HG03354 (cell line): ENCODE results near the gene E4F1.

Experiments used
- ATAC-seq: cut with Tn5 transposase; IDR thresholded peaks from one replicate; pipeline ENCODE4 v1.9.1; 2021; ENCODE audit warnings: mild to moderate bottlenecking; ENCODE audit not compliant: unreplicated experiment, poor library complexity, severe bottlenecking

E4F1 gene

DNA sequence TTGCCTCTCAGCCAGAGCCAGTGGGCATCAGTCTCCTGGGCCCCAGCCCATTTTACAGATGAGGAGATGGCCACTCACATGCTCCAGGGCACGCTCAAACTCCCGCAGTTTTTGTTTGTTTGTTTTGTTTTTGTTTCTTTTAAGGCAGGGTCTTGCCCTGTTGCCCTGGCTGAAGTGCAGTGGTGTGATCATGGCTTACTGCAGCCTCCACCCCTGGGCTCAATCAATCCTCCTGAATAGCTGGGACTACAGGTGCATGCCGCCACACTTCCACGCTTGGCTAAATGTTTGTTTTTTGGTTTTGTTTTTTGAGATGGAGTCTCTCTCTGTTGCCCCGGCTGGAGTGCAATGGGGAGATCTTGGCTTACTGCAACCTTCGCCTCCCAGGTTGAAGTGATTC lies 3.5 kb downstream of the E4F1 start:
- no peak for ATAC-seq

GRCh38 chr16:2228161-2228824 lies 4.9 kb downstream of the E4F1 start:
- ATAC-seq: no peak

DNA sequence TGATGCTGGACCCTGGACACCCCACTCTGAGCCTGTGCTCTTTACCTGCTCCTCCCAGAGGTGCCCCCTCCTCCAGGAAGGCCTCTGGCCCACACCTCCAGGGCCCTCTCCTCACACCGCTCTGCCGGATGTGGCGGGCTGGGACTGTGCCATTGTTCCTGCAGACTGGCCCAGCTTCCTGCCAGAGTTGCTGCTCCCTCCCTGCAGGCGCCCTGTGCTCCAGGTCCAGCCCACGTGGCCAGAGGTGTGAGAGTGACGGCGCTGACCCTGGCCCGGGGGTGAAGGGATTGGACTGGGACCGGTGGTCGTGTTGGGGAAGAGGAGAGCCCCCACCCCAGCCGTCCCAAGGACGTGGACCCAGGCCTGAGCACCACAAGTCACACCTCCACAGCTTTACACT lies 5.7 kb downstream of the E4F1 start:
- ATAC-seq: no peak

DNA sequence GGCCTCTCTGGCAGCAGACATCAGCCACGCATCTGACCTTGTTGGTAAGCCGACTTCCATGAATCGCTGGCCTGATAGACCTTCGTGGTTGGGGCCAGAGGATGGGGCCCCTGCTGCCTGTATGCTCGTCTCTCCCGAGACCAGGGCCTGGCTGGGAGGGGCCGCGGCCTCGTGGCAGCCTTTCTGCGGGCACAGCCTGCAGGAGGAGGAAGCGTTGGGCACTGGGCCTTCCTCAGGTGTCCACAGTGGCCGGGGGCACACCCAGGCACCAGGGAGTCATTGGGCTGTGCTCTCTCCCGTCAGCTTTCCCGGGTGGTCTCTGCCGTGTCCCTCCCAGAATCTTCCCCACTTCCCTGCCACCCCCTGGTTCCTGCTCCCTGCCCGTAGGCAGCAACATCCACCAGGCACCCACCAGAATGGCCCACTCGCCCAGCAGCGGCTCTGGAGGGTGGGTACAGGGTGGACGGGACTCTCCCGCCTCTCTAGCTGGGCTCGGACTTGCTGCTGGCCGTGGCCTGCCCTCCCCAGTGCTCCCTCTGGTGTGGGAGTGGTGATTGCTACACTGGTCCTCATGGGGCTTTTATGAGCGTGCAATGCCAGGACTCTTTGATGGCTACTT lies 6.3 kb downstream of the E4F1 start:
- no peak for ATAC-seq

- ATAC-seq: no peak
These were observed 7.0 kb downstream of the E4F1 start for GRCh38 chr16:2230376-2230775.

DNA sequence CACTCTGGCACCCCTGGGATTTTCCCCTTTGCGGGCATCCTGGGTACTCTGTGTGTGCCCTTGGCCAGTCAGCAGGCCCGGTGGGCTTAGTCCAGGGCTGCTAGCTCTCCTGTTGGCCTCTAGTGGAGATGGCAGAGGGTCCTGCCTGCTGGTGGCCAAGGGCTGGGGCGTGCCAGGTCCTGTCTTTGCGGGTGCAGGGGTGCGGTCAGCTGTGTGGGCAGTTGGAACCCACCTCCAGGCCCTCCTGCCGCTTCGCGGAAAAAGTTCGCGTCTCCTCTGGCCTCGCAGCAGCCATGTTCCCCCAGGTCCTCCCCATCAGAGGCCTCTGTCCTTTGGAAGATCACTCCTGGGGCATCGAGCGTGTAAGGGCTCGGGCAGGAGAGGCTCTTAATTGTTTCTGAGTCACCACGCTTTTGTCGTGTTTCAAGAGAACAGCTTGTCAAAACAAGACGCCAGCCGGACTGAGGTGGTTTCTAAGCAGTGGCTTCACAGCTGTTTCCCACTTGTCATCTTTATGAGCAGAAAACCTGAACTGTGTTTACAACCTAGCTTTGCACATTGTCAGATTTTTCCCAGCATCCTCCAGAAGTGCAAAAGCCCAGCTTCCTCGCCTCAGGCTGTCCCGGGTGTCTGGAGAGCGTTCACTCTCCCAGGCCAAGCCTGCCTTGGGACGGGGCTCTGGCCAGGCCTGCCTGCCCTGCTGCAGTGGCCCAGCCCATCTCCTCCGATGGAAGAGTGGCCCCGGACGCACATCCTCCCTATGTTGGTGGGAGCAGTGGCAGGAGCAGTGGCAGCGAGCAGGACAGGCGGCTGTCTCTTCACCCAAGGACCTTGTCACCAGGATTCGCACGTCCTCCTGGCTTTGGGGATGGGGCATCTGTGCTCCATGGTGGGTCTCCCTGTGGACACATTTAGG lies 7.9 kb downstream of the E4F1 start:
- no peak for ATAC-seq

- ATAC-seq: no peak
These were observed 9.0 kb downstream of the E4F1 start for GRCh38 chr16:2232094-2232990.

GRCh38 chr16:2233046-2233775 lies 9.8 kb downstream of the E4F1 start:
- no peak for ATAC-seq

DNA sequence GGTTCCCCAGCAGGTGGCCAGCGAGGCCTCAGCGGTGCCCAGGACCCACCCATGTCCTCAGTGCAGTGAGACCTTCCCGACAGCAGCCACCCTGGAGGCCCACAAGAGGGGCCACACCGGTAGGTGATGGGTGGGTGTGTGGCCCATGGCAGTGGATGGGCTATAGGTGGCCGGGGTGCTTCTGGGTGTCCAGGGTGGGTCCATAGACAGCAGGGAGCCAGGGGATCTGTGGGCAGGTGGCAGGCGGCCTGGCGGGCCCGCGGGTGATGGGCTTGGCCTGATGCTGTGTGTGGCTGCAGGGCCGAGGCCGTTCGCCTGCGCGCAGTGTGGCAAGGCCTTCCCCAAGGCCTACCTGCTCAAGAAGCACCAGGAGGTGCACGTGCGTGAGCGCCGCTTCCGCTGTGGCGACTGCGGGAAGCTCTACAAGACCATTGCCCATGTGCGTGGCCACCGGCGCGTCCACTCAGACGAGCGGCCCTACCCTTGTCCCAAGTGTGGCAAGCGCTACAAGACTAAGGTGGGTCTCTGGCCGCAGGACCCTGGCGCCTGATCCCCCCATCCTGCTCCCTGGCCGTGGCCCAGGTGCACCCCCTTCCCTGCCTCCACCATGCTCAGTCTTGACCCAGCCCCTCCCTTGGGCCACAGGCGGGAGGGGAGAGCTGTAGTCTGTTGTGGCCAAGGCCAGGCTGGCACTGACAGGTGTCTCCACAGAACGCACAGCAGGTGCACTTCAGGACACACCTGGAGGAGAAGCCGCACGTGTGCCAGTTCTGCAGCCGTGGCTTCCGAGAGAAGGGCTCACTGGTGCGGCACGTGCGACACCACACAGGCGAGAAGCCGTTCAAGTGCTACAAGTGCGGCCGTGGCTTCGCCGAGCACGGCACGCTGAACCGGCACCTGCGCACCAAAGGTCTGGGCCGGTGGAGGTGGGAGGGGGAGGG lies 10.8 kb downstream of the E4F1 start:
- no peak for ATAC-seq

GRCh38 chr16:2234813-2235170 lies 11.4 kb downstream of the E4F1 start:
- ATAC-seq: no peak

GRCh38 chr16:2235234-2235651 lies 11.9 kb downstream of the E4F1 start:
- ATAC-seq: no peak

DNA sequence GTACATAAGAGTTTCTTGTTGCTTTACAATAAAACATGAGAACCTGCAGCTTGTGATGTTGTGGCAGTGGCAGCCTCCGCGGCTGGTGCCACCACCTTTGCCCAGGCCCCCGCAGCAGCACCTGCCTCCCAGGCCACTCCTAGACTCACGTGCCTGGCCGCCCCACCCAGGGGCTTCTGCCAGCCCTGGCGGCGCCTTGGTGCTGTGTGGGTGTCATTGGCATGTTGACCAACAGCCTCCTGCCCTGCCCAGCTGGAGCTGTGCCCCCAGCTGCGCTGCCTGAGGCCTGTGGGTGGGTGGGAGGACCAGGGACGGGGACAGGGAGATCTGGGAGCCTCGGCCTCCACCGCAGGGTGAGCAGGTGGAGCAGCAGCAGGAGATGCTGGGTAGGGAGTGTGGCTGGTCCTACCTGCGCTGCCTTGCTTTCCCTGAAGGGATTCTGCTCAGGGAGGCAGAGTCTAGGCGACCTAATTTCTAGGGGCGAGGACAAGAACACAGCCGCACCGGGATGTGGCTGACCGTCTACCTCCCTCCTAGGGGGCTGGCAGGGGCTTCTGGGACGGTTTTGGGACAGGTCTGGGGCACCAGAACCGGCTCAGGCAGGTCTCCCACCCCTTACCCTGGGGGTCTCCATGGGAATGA lies 12.4 kb downstream of the E4F1 start:
- ATAC-seq: no peak

DNA sequence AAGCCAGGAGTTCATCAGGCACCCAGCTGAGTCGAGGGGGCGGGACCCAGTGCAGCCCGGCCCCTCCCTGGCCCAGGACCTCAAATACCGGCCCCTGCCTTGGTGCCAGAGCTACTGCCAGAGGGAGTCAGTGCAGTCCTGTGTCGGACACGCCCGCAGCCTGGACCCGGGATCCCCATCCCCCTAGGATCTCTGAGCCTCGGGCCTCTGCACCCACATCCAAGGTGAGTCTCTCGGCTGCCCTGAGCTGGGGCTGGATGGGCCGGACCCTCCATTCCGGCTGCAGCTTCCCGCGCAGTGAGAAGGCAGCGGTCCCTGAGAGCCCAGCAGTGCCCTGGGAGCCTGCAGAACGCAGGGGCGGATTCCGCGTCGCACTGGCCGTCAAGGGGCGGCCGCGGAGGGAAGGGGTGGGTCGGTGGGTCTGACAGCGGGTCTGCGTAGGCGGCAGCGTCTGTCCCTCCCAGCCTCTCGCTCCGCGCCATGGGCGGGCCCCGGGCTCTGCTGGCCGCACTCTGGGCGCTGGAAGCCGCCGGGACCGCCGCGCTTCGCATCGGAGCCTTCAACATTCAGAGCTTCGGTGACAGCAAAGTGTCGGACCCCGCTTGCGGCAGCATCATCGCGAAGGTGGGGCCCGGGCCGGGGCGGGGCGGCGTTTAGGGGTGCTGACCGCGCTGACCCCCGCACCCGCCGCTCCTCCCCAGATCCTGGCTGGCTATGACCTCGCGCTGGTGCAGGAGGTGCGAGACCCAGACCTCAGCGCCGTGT lies 13.1 kb downstream of the E4F1 start, which contains the start of gene DNASE1L2:
Gene DNASE1L2 (plus strand): TSS at position 108 of the 765 bp plus-strand sequence. CDS start 373 bp downstream, at position 481.
- no peak for ATAC-seq

DNA sequence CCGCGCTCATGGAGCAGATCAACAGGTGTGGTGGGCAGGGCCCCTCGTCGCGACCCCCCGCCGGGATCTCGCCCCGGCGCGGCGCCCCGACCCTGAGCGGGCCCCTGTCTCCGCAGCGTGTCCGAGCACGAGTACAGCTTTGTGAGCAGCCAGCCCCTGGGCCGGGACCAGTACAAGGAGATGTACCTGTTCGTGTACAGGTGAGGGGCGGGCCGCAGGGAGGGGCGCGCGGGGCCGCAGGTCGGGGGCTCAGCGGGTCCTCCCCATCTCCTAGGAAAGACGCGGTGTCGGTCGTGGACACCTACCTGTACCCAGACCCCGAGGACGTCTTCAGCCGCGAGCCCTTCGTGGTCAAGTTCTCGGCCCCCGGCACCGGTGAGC lies 13.7 kb downstream of the E4F1 start:
- ATAC-seq: no peak

- no peak for ATAC-seq
These were observed 14.2 kb downstream of the E4F1 start for GRCh38 chr16:2237493-2238149.

DNA sequence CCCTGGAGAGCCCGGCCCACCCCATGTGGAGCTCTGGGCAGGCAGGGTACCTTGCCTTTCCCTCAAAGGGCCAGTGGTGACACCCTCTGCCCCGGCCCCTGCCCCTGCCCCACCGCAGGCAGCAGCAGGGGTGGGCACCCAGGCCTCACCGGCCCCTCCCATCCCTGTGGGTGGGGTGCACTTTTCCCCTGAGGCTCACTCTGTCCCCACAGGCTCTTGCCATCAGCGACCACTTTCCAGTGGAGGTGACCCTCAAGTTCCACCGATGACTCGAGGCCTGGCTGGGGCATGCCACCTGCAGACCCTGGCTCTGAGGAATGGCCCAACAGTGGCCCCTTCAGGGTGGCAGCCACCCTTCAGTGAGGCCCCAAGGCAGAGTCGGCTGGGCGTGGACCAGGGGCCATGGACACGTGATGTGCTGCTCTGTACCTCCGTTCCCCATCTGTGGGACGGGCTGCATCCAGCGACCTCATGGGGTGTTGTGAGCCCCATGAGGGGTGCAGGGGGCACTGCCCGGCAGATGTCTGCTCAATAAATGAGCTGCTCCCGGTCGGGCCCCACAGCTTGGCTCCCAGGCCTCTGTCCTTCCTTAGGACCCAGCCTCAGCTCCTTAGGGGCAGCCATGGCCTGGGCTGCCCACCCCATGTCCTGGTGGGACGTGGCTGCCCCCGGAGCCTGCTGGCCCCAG lies 14.9 kb downstream of the E4F1 start:
- no peak for ATAC-seq
